ENCODE data around the gene CST6.

CST6 gene

GRCh38 chr11:65967329-65967934 lies 44.4 kb upstream of the CST6 start:
- Histone ChIP-seq H3K79me2 (ENCODE audit: low read length) (peaks cover 23% of the 10 kb centered on the region), H3K4me3 (ENCODE audit: low read length) (no peak overlapping the region), H3K27me3 (ENCODE audit: low read depth, low read length) (no peaks in the 10 kb centered on the region), H3K27ac (ENCODE audit: low read length) (no peak overlapping the region), H4K20me1 (ENCODE audit: insufficient read depth, low read length) (0 out of 2 replicates have a peak, but pooled peaks cover 5% of the 10 kb centered on the region), H3K4me1 (ENCODE audit: low read length) (peaks cover 8% of the 10 kb centered on the region), H3K36me3 (replicated peaks; ENCODE audit: low read depth, low read length) (peaks cover 47% of the 10 kb centered on the region), H3K9ac (ENCODE audit: low read length) (no peak overlapping the region), H3K9me3 (ENCODE audit: insufficient read depth, low read length) (no peaks in the 10 kb centered on the region), H3K4me2 (ENCODE audit: low read length) (no peak overlapping the region), H2AFZ (ENCODE audit: low read depth, low read length) (no peak overlapping the region)
- TF ChIP-seq EZH2phosphoT487 (IDR thresholded peaks at IDR 0.05; ENCODE audit: low read depth), result no peak
- TF ChIP-seq CTCF (IDR thresholded peaks at IDR 0.05; ENCODE audit: low read depth, low read length), result no peak

GRCh38 chr11:65968600-65969482 lies 43.0 kb upstream of the CST6 start:
- H3K27me3 ChIP-seq (ENCODE audit: low read depth, low read length), result no peaks in the 10 kb centered on the region
- H3K79me2 ChIP-seq (ENCODE audit: low read length), result peaks cover 9% of the 10 kb centered on the region
- TF ChIP-seq CTCF (IDR thresholded peaks at IDR 0.05; ENCODE audit: low read depth, low read length), result no peak
- TF ChIP-seq EZH2phosphoT487 (IDR thresholded peaks at IDR 0.05; ENCODE audit: low read depth), result no peak
- no peaks in the 10 kb centered on the region for H3K4me1 ChIP-seq (ENCODE audit: low read length)
- no peaks in the 10 kb centered on the region for H3K9me3 ChIP-seq (ENCODE audit: insufficient read depth, low read length)
- H3K36me3 ChIP-seq (replicated peaks; ENCODE audit: low read depth, low read length), result peaks cover 56% of the 10 kb centered on the region
- H4K20me1 ChIP-seq (ENCODE audit: insufficient read depth, low read length), result no peaks in the 10 kb centered on the region
- H2AFZ ChIP-seq (ENCODE audit: low read depth, low read length), result no peak overlapping the region
- H3K4me3 ChIP-seq (ENCODE audit: low read length), result no peak overlapping the region
- no peak overlapping the region for H3K27ac ChIP-seq (ENCODE audit: low read length)
- H3K9ac ChIP-seq (ENCODE audit: low read length), result no peak overlapping the region
- no peak overlapping the region for H3K4me2 ChIP-seq (ENCODE audit: low read length)

DNA sequence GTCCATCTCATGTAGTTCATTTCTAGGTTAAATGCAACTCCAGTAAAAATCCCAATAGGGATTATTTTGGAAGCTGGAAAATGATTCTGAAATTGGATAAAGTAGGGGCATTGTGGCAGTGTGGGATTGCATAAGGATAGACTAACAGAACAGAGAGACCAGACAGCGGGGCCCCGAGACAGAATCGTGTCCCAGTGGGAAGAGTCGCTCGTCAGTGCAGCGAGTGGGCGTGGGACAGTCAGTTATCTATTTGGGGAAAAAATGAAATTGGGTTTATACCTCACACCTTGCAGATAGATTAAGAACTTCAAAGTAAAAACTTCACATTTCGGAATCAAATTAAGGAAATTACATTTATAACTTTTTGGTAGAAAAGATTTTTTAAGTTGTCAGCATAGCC lies 39.7 kb upstream of the CST6 start:
- no peak overlapping the region for H3K27ac ChIP-seq (ENCODE audit: low read length)
- no peak overlapping the region for H3K9ac ChIP-seq (ENCODE audit: low read length)
- H3K4me3 ChIP-seq (ENCODE audit: low read length), result no peak overlapping the region
- no peak overlapping the region for H3K4me2 ChIP-seq (ENCODE audit: low read length)
- peaks cover 41% of the 10 kb centered on the region for H3K36me3 ChIP-seq (replicated peaks; ENCODE audit: low read depth, low read length)
- H3K9me3 ChIP-seq (ENCODE audit: insufficient read depth, low read length), result no peaks in the 10 kb centered on the region
- no peaks in the 10 kb centered on the region for H4K20me1 ChIP-seq (ENCODE audit: insufficient read depth, low read length)
- no peaks in the 10 kb centered on the region for H3K79me2 ChIP-seq (ENCODE audit: low read length)
- H3K4me1 ChIP-seq (ENCODE audit: low read length), result no peaks in the 10 kb centered on the region
- H3K27me3 ChIP-seq (ENCODE audit: low read depth, low read length), result no peaks in the 10 kb centered on the region
- TF ChIP-seq CTCF (IDR thresholded peaks at IDR 0.05; ENCODE audit: low read depth, low read length) (no peak), EZH2phosphoT487 (IDR thresholded peaks at IDR 0.05; ENCODE audit: low read depth) (no peak)
- no peak overlapping the region for H2AFZ ChIP-seq (ENCODE audit: low read depth, low read length)

GRCh38 chr11:65973439-65974110 lies 38.2 kb upstream of the CST6 start:
- Histone ChIP-seq H3K4me3 (ENCODE audit: low read length) (no peak overlapping the region), H3K4me2 (ENCODE audit: low read length) (no peak overlapping the region), H3K4me1 (ENCODE audit: low read length) (no peaks in the 10 kb centered on the region), H3K27ac (ENCODE audit: low read length) (no peak overlapping the region), H2AFZ (ENCODE audit: low read depth, low read length) (no peak overlapping the region), H3K36me3 (replicated peaks; ENCODE audit: low read depth, low read length) (peaks cover 37% of the 10 kb centered on the region), H3K79me2 (ENCODE audit: low read length) (no peaks in the 10 kb centered on the region), H3K9ac (ENCODE audit: low read length) (no peak overlapping the region), H3K9me3 (ENCODE audit: insufficient read depth, low read length) (no peaks in the 10 kb centered on the region), H3K27me3 (ENCODE audit: low read depth, low read length) (no peaks in the 10 kb centered on the region), H4K20me1 (ENCODE audit: insufficient read depth, low read length) (no peaks in the 10 kb centered on the region)
- TF ChIP-seq EZH2phosphoT487 (IDR thresholded peaks at IDR 0.05; ENCODE audit: low read depth) (no peak), CTCF (IDR thresholded peaks at IDR 0.05; ENCODE audit: low read depth, low read length) (no peak)

All from OCI-LY3 (cell line).